Uterus (tissue), 4 donors: Measurements from ENCODE around the gene CGB2. TPM values are rescaled to one million over a fixed set of nuclear protein-coding genes. Genes with fewer than 3 reads are reported as not detected.

ENCODE experiments used
- DNase-seq, 2 donors: peaks; one replicate each; pipeline ENCODE4 v3.0.0-alpha.2; 2019 to 2020
- H3K27ac ChIP-seq, 2 donors: fragments of 200-600 bp; sonication (generic); 1 replicate in 1 of 2; 2 replicates in 1 of 2; pipeline ENCODE4 v1.5.1; 2016 to 2018
- H3K27me3 ChIP-seq, 2 donors: fragments of 200-600 bp; sonication (generic); one replicate each; pipeline ENCODE4 v1.5.1; 2018 to 2019; ENCODE audit warnings: control low read depth in 1 of 2
- H3K36me3 ChIP-seq, 2 donors: fragments of 200-600 bp; sonication (generic); one replicate each; pipeline ENCODE4 v1.5.1; 2019; ENCODE audit warnings: control low read depth in 1 of 2
- H3K4me1 ChIP-seq, 2 donors: fragments of 200-600 bp; sonication (generic); one replicate each; pipeline ENCODE4 v1.5.1; 2018 to 2019; ENCODE audit warnings: control low read depth in 1 of 2
- H3K4me3 ChIP-seq, 2 donors: fragments of 200-600 bp; sonication (generic); 1 replicate in 1 of 2; 2 replicates in 1 of 2; pipeline ENCODE4 v1.5.1; 2018 to 2019; ENCODE audit warnings: mild to moderate bottlenecking in 1 of 2
- H3K9me3 ChIP-seq, 2 donors: fragments of 200-600 bp; sonication (generic); one replicate each; pipeline ENCODE4 v1.5.1; 2019; ENCODE audit warnings: control low read depth in 1 of 2
- POLR2A ChIP-seq, 2 donors: fragments of 450-650 bp; IDR thresholded peaks; one replicate each; pipeline ENCODE4 v1.6.1; 2016; ENCODE audit warnings: antibody characterized with exemption in 2 of 2, mild to moderate bottlenecking in 1 of 2, moderate library complexity in 1 of 2
- intact Hi-C: fragments of 100-400 bp; cut with DNase I; formaldehyde crosslinking; loops from one replicate; pipeline ENCODE4 v1.15.1; 2023; ENCODE audit warnings: low total_unique reads
- total RNA-seq, 4 donors: library from RNA; depleted of rRNA in 3 of 4; stranded (reverse); fragments of >200 nt in 3 of 4; gene quantifications; one replicate each; pipeline versions ENCODE4 v1.1.0 to v1.2.4, GENCODE V29; 2014 to 2023
- TF ChIP-seq, protein P1 (sequence below), 4 experiments: fragments of 200-600 bp in 2 of 4; fragments of 450-650 bp in 2 of 4; sonication (generic) in 2 of 4; IDR thresholded peaks; one replicate each; pipeline ENCODE4 v1.5.1; 2016 to 2019; ENCODE audit warnings: antibody characterized with exemption in 4 of 4, mild to moderate bottlenecking in 2 of 4, moderate library complexity in 1 of 4
- donor health status: DM: yes; HTN: yes; CAD: no.

Gene CGB2
- total RNA-seq, 4 donors from 2014 or later = not detected

DNA sequence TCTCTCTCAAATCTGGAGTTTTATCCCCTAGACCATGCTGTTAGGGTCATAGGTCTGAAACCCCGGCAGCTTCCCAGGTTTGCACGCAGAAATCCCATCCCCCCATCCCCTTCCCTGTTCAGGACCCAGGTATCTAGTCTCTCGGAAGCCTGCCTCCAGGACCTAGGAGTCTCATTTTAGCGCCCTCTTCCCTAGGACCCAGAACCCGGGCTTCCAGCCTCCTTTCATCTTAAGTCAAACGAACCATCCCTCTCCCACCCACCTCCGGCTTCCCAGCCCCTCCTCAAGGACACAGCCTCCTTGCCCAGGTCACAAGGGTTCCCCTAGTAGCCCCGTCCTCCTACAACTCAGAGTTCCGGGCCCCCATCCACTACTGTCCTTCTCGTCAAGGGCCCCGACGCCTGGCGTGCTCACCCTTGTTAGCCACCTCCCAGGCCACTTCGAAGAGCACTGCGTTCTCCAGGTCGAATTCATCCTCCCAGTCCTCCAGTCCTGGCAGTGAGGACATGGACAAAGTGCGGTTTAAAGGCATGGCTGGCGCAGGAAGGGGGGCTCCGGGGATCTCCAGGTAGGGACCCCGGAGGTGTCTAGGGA is 39.0 kb upstream of the CGB2 start:
- DNase-seq = no peak
- H3K27ac ChIP-seq = peak overlapping the region; percentile 93 to 97
- TF ChIP-seq, protein P1, sequence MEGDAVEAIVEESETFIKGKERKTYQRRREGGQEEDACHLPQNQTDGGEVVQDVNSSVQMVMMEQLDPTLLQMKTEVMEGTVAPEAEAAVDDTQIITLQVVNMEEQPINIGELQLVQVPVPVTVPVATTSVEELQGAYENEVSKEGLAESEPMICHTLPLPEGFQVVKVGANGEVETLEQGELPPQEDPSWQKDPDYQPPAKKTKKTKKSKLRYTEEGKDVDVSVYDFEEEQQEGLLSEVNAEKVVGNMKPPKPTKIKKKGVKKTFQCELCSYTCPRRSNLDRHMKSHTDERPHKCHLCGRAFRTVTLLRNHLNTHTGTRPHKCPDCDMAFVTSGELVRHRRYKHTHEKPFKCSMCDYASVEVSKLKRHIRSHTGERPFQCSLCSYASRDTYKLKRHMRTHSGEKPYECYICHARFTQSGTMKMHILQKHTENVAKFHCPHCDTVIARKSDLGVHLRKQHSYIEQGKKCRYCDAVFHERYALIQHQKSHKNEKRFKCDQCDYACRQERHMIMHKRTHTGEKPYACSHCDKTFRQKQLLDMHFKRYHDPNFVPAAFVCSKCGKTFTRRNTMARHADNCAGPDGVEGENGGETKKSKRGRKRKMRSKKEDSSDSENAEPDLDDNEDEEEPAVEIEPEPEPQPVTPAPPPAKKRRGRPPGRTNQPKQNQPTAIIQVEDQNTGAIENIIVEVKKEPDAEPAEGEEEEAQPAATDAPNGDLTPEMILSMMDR (IDR thresholded peaks at IDR 0.05) = no peak
- no peak for TF ChIP-seq POLR2A (IDR thresholded peaks at IDR 0.05)
- H3K4me3 ChIP-seq = peak overlapping the region; percentile 77 to 95
- no peaks in the 10 kb centered on the region for H3K9me3 ChIP-seq
- no peaks in the 10 kb centered on the region for H3K36me3 ChIP-seq
- peaks cover 6 to 24% of the 10 kb centered on the region in 2 donors for H3K4me1 ChIP-seq
- H3K27me3 ChIP-seq = no peaks in the 10 kb centered on the region
- intact Hi-C loops = no loop called here

DNA sequence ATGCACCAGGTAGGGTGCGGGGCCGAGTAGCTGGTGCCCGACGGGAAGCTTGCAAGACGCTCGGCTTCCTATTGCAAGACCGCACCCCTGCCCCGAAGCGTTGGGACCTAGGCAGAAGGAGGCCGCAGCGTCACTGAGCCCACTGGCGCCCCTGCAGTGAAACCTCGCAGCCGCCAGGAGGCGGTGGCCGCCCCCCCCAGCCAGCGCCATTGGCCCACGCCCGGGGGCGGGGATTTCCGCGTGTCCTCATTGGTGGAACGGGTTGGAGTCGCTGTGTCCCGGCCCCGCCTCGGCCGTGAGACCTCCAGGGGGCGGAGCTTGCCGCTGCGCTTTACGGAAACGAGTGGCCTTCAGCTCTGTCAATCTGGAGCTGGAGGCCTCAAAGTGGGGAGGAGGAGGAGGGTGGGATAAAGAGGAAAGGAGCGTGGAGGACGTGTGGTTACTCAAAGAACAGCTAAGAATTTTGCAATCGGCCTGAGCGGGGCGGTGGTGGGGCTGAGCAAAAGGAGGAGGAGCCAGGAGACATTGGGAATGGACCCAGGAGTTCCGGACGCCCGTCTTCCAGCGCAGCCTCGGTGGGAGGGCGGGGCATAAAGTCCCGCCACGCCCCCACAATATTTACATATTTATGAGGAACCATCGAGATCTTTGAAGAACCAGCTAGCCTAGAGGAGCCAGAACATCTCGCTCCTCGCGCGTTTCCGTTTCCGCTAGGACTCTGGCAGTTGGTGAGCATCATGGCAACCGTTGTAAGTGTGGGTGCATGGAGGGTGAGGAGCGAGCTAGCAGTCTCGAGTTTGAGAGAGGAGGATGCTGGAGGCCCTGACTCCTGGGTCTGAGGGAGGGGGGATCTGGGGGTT is 38.3 kb upstream of the CGB2 start, which contains the start of the genes GYS1 and RUVBL2:
Gene GYS1, minus strand, starts transcription at position 135 of the 860 bp plus-strand sequence. CDS start 197 bp downstream, outside the sequence.
Gene RUVBL2, plus strand, starts transcription at position 713 of the 860 bp plus-strand sequence. Its CDS starts 25 bp downstream, at position 738.
- H3K9me3 ChIP-seq = no peaks in the 10 kb centered on the region
- H3K4me3 ChIP-seq = peak within 1 kb of the TSS; percentile 77 to 95
- intact Hi-C loops = no loop called here
- H3K36me3 ChIP-seq = no peaks in the 10 kb centered on the region
- no peaks in the 10 kb centered on the region for H3K27me3 ChIP-seq
- peak within 1 kb of the TSS; percentile 93 to 97 for H3K27ac ChIP-seq
- peaks cover 6 to 24% of the 10 kb centered on the region in 2 donors for H3K4me1 ChIP-seq
- TF ChIP-seq POLR2A (IDR thresholded peaks at IDR 0.05) = peak; percentile 93
- TF ChIP-seq, protein P1 (IDR thresholded peaks at IDR 0.05) = peak; percentile 90 to 99 (median 98)
- peak; percentile 99 for DNase-seq

DNA sequence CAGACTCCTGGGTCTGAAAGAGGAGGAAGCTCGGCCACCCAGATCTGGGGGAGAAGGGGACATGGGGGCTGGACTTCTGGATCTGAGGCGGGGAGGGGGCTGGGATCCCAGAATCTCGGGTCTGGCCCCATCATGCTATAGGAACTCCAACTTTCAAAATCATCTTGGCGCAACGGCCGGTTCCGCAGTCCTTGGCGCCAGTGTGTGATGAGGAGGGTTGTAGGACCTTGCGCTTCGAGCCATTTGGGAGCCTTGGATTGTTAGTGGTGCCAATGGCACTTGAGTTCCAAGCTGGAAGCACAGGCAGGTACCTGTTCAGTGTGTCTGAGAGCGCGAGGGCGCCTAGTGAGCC is 37.7 kb upstream of the CGB2 start:
- H3K4me3 ChIP-seq = peak overlapping the region; percentile 77 to 95
- H3K27me3 ChIP-seq = no peaks in the 10 kb centered on the region
- H3K36me3 ChIP-seq = no peaks in the 10 kb centered on the region
- TF ChIP-seq, protein P1 (IDR thresholded peaks at IDR 0.05) = no peak
- no peak for TF ChIP-seq POLR2A (IDR thresholded peaks at IDR 0.05)
- intact Hi-C loops = no loop called here
- peak overlapping the region; percentile 93 to 97 for H3K27ac ChIP-seq
- no peaks in the 10 kb centered on the region for H3K9me3 ChIP-seq
- no peak for DNase-seq
- H3K4me1 ChIP-seq = peaks cover 6 to 24% of the 10 kb centered on the region in 2 donors

DNA sequence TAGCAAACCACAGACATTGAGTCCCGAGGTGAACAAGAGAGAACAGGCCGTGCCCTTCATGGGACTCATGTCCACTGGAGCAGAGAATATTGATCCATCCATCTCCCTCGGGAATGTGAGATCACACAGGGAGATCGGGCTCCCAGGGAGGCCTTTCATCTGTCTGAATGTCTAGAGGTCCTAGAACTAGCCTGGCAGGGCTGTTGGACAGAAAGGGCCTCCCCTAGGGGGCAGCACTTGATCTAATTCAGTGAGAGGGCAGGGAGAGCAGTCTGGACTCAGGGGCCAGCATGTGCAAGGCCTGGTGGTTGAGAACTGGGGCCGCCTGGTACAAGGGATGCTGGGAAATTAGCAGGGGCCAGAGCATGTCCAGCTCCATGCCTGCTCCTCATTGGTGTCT is 33.7 kb upstream of the CGB2 start:
- Histone ChIP-seq H3K4me1 (peaks cover 0 to 7% of the 10 kb centered on the region in 2 donors), H3K36me3 (no peaks in the 10 kb centered on the region), H3K27ac (no peak overlapping the region), H3K9me3 (no peaks in the 10 kb centered on the region), H3K27me3 (no peaks in the 10 kb centered on the region), H3K4me3 (no peak overlapping the region)
- no peak for TF ChIP-seq POLR2A (IDR thresholded peaks at IDR 0.05)
- TF ChIP-seq, protein P1 (IDR thresholded peaks at IDR 0.05) = no peak
- intact Hi-C loops = no loop called here
- no peak for DNase-seq
